ENCODE measurements around the gene UBAC2. TPM values are rescaled to one million over a fixed set of nuclear protein-coding genes. Genes with fewer than 3 reads are reported as not detected.
A peak's percentile ranks its signal among the peaks of the same experiment; 100 is the strongest.

The UBAC2 gene
- total and polyA plus RNA-seq, 4 donors, result 32.9 to 42.3 (median 35.3) TPM

- no peak for TF ChIP-seq NR2F2 (IDR thresholded peaks at IDR 0.05)
- no peak for TF ChIP-seq ATF3 (IDR thresholded peaks at IDR 0.05)
- TF ChIP-seq EGR1 (IDR thresholded peaks at IDR 0.05; ENCODE audit: low read depth in 2 of 2), result no peak
- no peak for TF ChIP-seq ZBTB33 (IDR thresholded peaks at IDR 0.05)
- Histone ChIP-seq H3K27ac (ENCODE audit: low read depth in 1 of 2, low read length in 2 of 2) (no peak overlapping the region), H3K9me3 (ENCODE audit: control insufficient read depth in 4 of 4, low read length in 3 of 4) (no peaks in the 10 kb centered on the region), H3K4me1 (ENCODE audit: control insufficient read depth in 4 of 4, insufficient read depth in 4 of 4, low read length in 3 of 4) (peaks cover 0 to 10% (median 8%) of the 10 kb centered on the region in 4 donors), H3K4me3 (ENCODE audit: low read depth in 1 of 3, low read length in 3 of 3) (no peak overlapping the region), H3K36me3 (ENCODE audit: control insufficient read depth in 4 of 4, insufficient read depth in 3 of 4, low read depth in 1 of 4, low read length in 3 of 4) (peaks cover 2 to 8% (median 5%) of the 10 kb centered on the region in 4 donors), H3K27me3 (ENCODE audit: control insufficient read depth in 4 of 4, insufficient read depth in 4 of 4, low read length in 3 of 4) (no peaks in the 10 kb centered on the region), H3K9ac (ENCODE audit: low read depth in 1 of 2, low read length in 2 of 2) (no peak overlapping the region)
- WGBS, result 88% methylated on average over 2 of the region's 2 CpGs
- DNase-seq (ENCODE audit: low spot score), result no peak
Observed at GRCh38 chr13:99256283-99256682, 55.6 kb downstream of the UBAC2 start.

DNA sequence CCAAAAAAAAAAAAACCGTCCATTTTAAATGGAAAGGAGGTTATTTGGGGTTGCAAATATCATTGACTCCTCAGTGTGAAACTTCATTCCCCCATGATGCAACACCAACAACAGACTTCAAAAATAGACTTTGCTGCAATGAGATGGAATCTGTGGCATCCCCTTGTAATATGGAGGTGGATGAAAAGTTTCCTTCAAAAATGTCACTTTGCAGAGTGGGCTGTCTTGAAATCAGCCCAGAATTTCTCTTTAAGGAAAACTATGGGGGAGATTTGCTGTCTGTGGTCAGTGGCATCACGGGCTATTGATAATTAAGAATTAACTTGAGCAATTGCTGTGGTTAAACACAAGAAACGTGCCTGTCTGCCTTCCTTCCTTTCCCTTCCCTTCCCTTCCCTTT, 56.1 kb downstream of the UBAC2 start:
- TF ChIP-seq ZBTB33 (IDR thresholded peaks at IDR 0.05), result no peak
- no peak for TF ChIP-seq ATF3 (IDR thresholded peaks at IDR 0.05)
- TF ChIP-seq YY1 (IDR thresholded peaks at IDR 0.05), result no peak
- TF ChIP-seq GABPA (IDR thresholded peaks at IDR 0.05 in 1 of 2, conservative IDR thresholded peaks at IDR 0.05 in 1 of 2), result no peak
- Histone ChIP-seq H3K27ac (ENCODE audit: low read depth in 1 of 2, low read length in 2 of 2) (no peak overlapping the region), H3K4me1 (ENCODE audit: control insufficient read depth in 4 of 4, insufficient read depth in 4 of 4, low read length in 3 of 4) (peaks cover 0 to 11% (median 8%) of the 10 kb centered on the region in 4 donors), H3K27me3 (ENCODE audit: control insufficient read depth in 4 of 4, insufficient read depth in 4 of 4, low read length in 3 of 4) (no peaks in the 10 kb centered on the region), H3K9ac (ENCODE audit: low read depth in 1 of 2, low read length in 2 of 2) (no peak overlapping the region), H3K36me3 (ENCODE audit: control insufficient read depth in 4 of 4, insufficient read depth in 3 of 4, low read depth in 1 of 4, low read length in 3 of 4) (peaks cover 2 to 8% (median 5%) of the 10 kb centered on the region in 4 donors), H3K9me3 (ENCODE audit: control insufficient read depth in 4 of 4, low read length in 3 of 4) (no peaks in the 10 kb centered on the region), H3K4me3 (ENCODE audit: low read depth in 1 of 3, low read length in 3 of 3) (no peak overlapping the region)
- 81% methylated on average over 3 of the region's 3 CpGs for WGBS
- DNase-seq (ENCODE audit: low spot score), result no peak

DNA sequence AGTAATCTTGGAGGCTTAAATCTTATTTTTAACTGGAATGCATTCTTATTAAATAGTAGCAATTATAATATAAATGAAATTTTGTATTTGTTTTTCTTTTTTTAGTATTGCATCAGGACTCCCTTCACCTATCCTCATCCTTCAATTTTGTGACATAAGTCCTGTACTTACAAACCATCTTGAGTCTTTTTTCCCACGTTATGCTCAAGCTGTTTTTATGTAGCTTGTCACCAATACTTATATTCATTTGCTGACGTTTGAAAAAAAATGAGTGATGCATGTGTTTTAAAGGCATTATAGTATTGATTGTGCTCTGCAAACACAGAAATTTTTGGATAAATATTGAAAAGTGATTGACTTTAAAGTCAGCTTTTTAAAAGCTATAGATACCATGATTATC, 56.6 kb downstream of the UBAC2 start:
- peaks cover 0 to 8% (median 5%) of the 10 kb centered on the region in 4 donors for H3K36me3 ChIP-seq (ENCODE audit: control insufficient read depth in 4 of 4, insufficient read depth in 3 of 4, low read depth in 1 of 4, low read length in 3 of 4)
- H3K4me3 ChIP-seq (ENCODE audit: low read depth in 1 of 3, low read length in 3 of 3), result no peak overlapping the region
- DNase-seq (ENCODE audit: low spot score), result no peak
- peak overlapping the region in 1 of 2 donors; percentile 39 for H3K9ac ChIP-seq (ENCODE audit: low read depth in 1 of 2, low read length in 2 of 2)
- TF ChIP-seq TAF1 (conservative IDR thresholded peaks at IDR 0.05), result no peak
- no peaks in the 10 kb centered on the region for H3K9me3 ChIP-seq (ENCODE audit: control insufficient read depth in 4 of 4, low read length in 3 of 4)
- H3K27me3 ChIP-seq (ENCODE audit: control insufficient read depth in 4 of 4, insufficient read depth in 4 of 4, low read length in 3 of 4), result no peaks in the 10 kb centered on the region
- peaks cover 0 to 11% (median 8%) of the 10 kb centered on the region in 4 donors for H3K4me1 ChIP-seq (ENCODE audit: control insufficient read depth in 4 of 4, insufficient read depth in 4 of 4, low read length in 3 of 4)
- no peak overlapping the region for H3K27ac ChIP-seq (ENCODE audit: low read depth in 1 of 2, low read length in 2 of 2)
- 84% methylated on average over 2 of the region's 2 CpGs for WGBS
